CD14-positive monocyte (primary cell): ENCODE data around the gene RASAL2. TPM values are rescaled to one million over a fixed set of nuclear protein-coding genes. Genes with fewer than 3 reads are reported as not detected.

Experiments
- DNase-seq, 3 donors: peaks; one replicate each; pipeline ENCODE4 v3.0.0-alpha.2; 2011 to 2022
- H2AFZ ChIP-seq: 2 replicates; pipeline ENCODE4 v1.6.0; 2012; ENCODE audit warnings: mild to moderate bottlenecking, low read depth, low read length, inconsistent platforms; ENCODE audit not compliant: insufficient read depth, poor library complexity, severe bottlenecking
- H3K27ac ChIP-seq, 2 donors: 1 replicate in 1 of 2; 2 replicates in 1 of 2; pipeline ENCODE4 v1.5.1; 2012 to 2013; ENCODE audit warnings: low read length in 2 of 2, control low read depth in 1 of 2, inconsistent platforms in 1 of 2, low read depth in 1 of 2, mild to moderate bottlenecking in 1 of 2
- H3K27me3 ChIP-seq, 2 donors: one replicate each; pipeline versions ENCODE4 v1.6.0 to v1.6.1; 2011 to 2013; ENCODE audit warnings: low read length in 2 of 2; ENCODE audit not compliant: control insufficient read depth in 2 of 2, insufficient read depth in 2 of 2
- H3K36me3 ChIP-seq, 2 donors: replicated peaks in 1 of 2; 1 replicate in 1 of 2; 2 replicates in 1 of 2; pipeline versions ENCODE4 v1.5.1 to v1.6.1; 2012 to 2013; ENCODE audit warnings: low read length in 2 of 2, control low read depth in 1 of 2, inconsistent platforms in 1 of 2, mild to moderate bottlenecking in 1 of 2; ENCODE audit not compliant: insufficient read depth in 2 of 2, control insufficient read depth in 1 of 2
- H3K4me1 ChIP-seq, 2 donors: 1 replicate in 1 of 2; 2 replicates in 1 of 2; pipeline versions ENCODE4 v1.5.1 to v1.6.1; 2012 to 2013; ENCODE audit warnings: low read length in 2 of 2, control low read depth in 1 of 2, inconsistent platforms in 1 of 2, mild to moderate bottlenecking in 1 of 2, moderate library complexity in 1 of 2; ENCODE audit not compliant: insufficient read depth in 2 of 2, control insufficient read depth in 1 of 2
- H3K4me2 ChIP-seq: replicated peaks from 2 replicates; pipeline ENCODE3; 2012; ENCODE audit warnings: low read length, moderate library complexity, mild to moderate bottlenecking; ENCODE audit not compliant: poor library complexity, severe bottlenecking; ENCODE audit errors: extremely low read depth
- H3K4me3 ChIP-seq, 3 experiments: fragments of 200-600 bp in 1 of 3; sonication (generic) in 1 of 3; replicated peaks in 1 of 3; 1 replicate in 2 of 3; 2 replicates in 1 of 3; pipeline ENCODE4 v1.5.1; 2011 to 2013; ENCODE audit warnings: low read length in 3 of 3, mild to moderate bottlenecking in 3 of 3, control low read depth in 2 of 3, low read depth in 2 of 3, inconsistent platforms in 1 of 3, moderate library complexity in 1 of 3
- H3K79me2 ChIP-seq: 2 replicates; pipeline ENCODE4 v1.6.0; 2012; ENCODE audit warnings: mild to moderate bottlenecking, control low read depth, inconsistent platforms, low read length, moderate library complexity; ENCODE audit not compliant: insufficient read depth
- H3K9ac ChIP-seq: 2 replicates; pipeline ENCODE4 v1.6.0; 2017; ENCODE audit warnings: low read length, mild to moderate bottlenecking; ENCODE audit not compliant: insufficient read depth, poor library complexity, severe bottlenecking
- H3K9me3 ChIP-seq, 2 donors: replicated peaks in 1 of 2; 1 replicate in 1 of 2; 2 replicates in 1 of 2; pipeline versions ENCODE4 v1.5.1 to v1.6.1; 2012 to 2013; ENCODE audit warnings: low read length in 2 of 2, control low read depth in 1 of 2; ENCODE audit not compliant: control insufficient read depth in 1 of 2, insufficient read depth in 1 of 2
- H4K20me1 ChIP-seq: 2 replicates; pipeline ENCODE4 v1.6.0; 2012; ENCODE audit warnings: mild to moderate bottlenecking, low read length, control low read depth, moderate library complexity; ENCODE audit not compliant: insufficient read depth
- H3K27ac Mint-ChIP-seq, 7 donors: one replicate each; pipeline ENCODE4 v1.8.0; 2020; ENCODE audit warnings: mild to moderate bottlenecking in 7 of 7, mixed read lengths in 7 of 7, moderate library complexity in 6 of 7, inconsistent platforms in 2 of 7
- H3K27me3 Mint-ChIP-seq, 3 donors: one replicate each; pipeline ENCODE4 v1.8.0; 2021 to 2022; ENCODE audit warnings: low read depth in 3 of 3, mild to moderate bottlenecking in 3 of 3, mixed read lengths in 3 of 3, moderate library complexity in 3 of 3, inconsistent platforms in 1 of 3
- H3K36me3 Mint-ChIP-seq, 2 donors: one replicate each; pipeline ENCODE4 v1.8.0; 2020; ENCODE audit warnings: mixed read lengths in 2 of 2, inconsistent platforms in 1 of 2, mild to moderate bottlenecking in 1 of 2
- H3K4me1 Mint-ChIP-seq: one replicate; pipeline ENCODE4 v1.8.0; 2020; ENCODE audit warnings: mild to moderate bottlenecking, mixed read lengths
- H3K4me3 Mint-ChIP-seq, 2 donors: one replicate each; pipeline ENCODE4 v1.8.0; 2020; ENCODE audit warnings: mild to moderate bottlenecking in 2 of 2, mixed read lengths in 2 of 2, moderate library complexity in 1 of 2
- H3K9me3 Mint-ChIP-seq, 7 donors: one replicate each; pipeline ENCODE4 v1.8.0; 2020 to 2022; ENCODE audit warnings: mixed read lengths in 7 of 7, mild to moderate bottlenecking in 6 of 7, moderate library complexity in 6 of 7, inconsistent platforms in 2 of 7
- CTCF ChIP-seq: fragments of 200-600 bp; IDR thresholded peaks from one replicate; pipeline ENCODE4 v1.8.0; 2022; ENCODE audit warnings: antibody characterized with exemption, mild to moderate bottlenecking
- WGBS: methylation state at CpG from one replicate; pipeline ENCODE4 v1.1.5; 2013; ENCODE audit warnings: missing lambda C conversion rate; ENCODE audit not compliant: insufficient coverage; 5-methylcytosine and 5-hydroxymethylcytosine counted together
- intact Hi-C, 2 donors: fragments of 100-400 bp; cut with micrococcal nuclease; formaldehyde crosslinking; loops; one replicate each; pipeline versions ENCODE4 v1.15.0 to v1.15.1; 2023
- polyA plus RNA-seq, 3 donors: library from polyadenylated mRNA; depleted of rRNA in 1 of 3; unstranded in 2 of 3; stranded (reverse) in 1 of 3; fragments of 300-500 nt in 2 of 3; fragments of >200 nt in 1 of 3; fragmentation: Illumina TruSeq in 2 of 3; gene quantifications; 1 replicate in 2 of 3; 2 replicates in 1 of 3; pipeline ENCODE4 v1.2.3, GENCODE V29; 2012 to 2021

Gene RASAL2
- polyA plus RNA-seq, 3 donors: 0.15 to 1.00 (median 0.63) TPM

- no peaks in the 10 kb centered on the region for H3K9me3 ChIP-seq
- intact Hi-C loops: no loop called here
- Mint-ChIP-seq H3K4me1 (no peaks in the 10 kb centered on the region), H3K36me3 (no peaks in the 10 kb centered on the region), H3K27me3 (peaks cover 0 to 3% (median 2%) of the 10 kb centered on the region in 3 donors), H3K4me3 (no peak overlapping the region), H3K9me3 (peaks cover 0 to 1% (median 0%) of the 10 kb centered on the region in 7 donors), H3K27ac (no peak overlapping the region)
- H3K4me2 ChIP-seq: no peak overlapping the region
- DNase-seq: no peak
- H2AFZ ChIP-seq: no peak overlapping the region
- H3K27me3 ChIP-seq: no peaks in the 10 kb centered on the region
- no peak for TF ChIP-seq CTCF
- no peaks in the 10 kb centered on the region for H4K20me1 ChIP-seq
- H3K27ac ChIP-seq: no peak overlapping the region
- no peak overlapping the region for H3K4me3 ChIP-seq
- no peaks in the 10 kb centered on the region for H3K79me2 ChIP-seq
- no peak overlapping the region for H3K9ac ChIP-seq
- H3K4me1 ChIP-seq: no peaks in the 10 kb centered on the region
- H3K36me3 ChIP-seq: no peaks in the 10 kb centered on the region
- no CpG with 5 or more reads among the region's 1 CpG for WGBS
These were observed 264.6 kb downstream of the RASAL2 start for GRCh38 chr1:178358456-178358855.

GRCh38 chr1:178360421-178360820 lies 266.5 kb downstream of the RASAL2 start:
- no peak for TF ChIP-seq CTCF
- H4K20me1 ChIP-seq: no peaks in the 10 kb centered on the region
- no CpG with 5 or more reads among the region's 4 CpGs for WGBS
- H3K27me3 ChIP-seq: no peaks in the 10 kb centered on the region
- intact Hi-C loops: no loop called here
- H2AFZ ChIP-seq: no peak overlapping the region
- H3K9ac ChIP-seq: no peak overlapping the region
- Mint-ChIP-seq H3K27ac (no peak overlapping the region), H3K36me3 (no peaks in the 10 kb centered on the region), H3K27me3 (peaks cover 0 to 3% (median 2%) of the 10 kb centered on the region in 3 donors), H3K9me3 (no peaks in the 10 kb centered on the region), H3K4me1 (no peaks in the 10 kb centered on the region), H3K4me3 (no peak overlapping the region)
- no peak for DNase-seq
- H3K36me3 ChIP-seq: no peaks in the 10 kb centered on the region
- H3K27ac ChIP-seq: no peak overlapping the region
- no peaks in the 10 kb centered on the region for H3K9me3 ChIP-seq
- no peak overlapping the region for H3K4me3 ChIP-seq
- no peaks in the 10 kb centered on the region for H3K4me1 ChIP-seq
- no peaks in the 10 kb centered on the region for H3K79me2 ChIP-seq
- H3K4me2 ChIP-seq: no peak overlapping the region
